PC-3 (cell line): Measurements from ENCODE around the gene FILIP1L.

ENCODE experiments used
- CTCF ChIP-seq: fragments of 300-600 bp; sonication (generic); conservative IDR thresholded peaks from 2 replicates; pipeline ENCODE4 v1.5.1; 2017; ENCODE audit warnings: antibody characterized with exemption, low read depth, mild to moderate bottlenecking, low read length
- EZH2 ChIP-seq: fragments of 300-600 bp; sonication (generic); IDR thresholded peaks from one replicate; pipeline ENCODE4 v1.6.1; 2017; ENCODE audit warnings: antibody characterized with exemption, mild to moderate bottlenecking, low read length; ENCODE audit not compliant: unreplicated experiment

GRCh38 chr3:99885085-99885484 lies 229.2 kb downstream of the FILIP1L start:
- TF ChIP-seq CTCF (no peak), EZH2 (no peak)
